ENCODE measurements around the gene MXD3. TPM values are rescaled to one million over a fixed set of nuclear protein-coding genes. Genes with fewer than 3 reads are reported as not detected.
A peak's percentile ranks its signal among the peaks of the same experiment; 100 is the strongest.
"Not testable (repeated sequence)": the region's sequence is repeated elsewhere in the genome, so short reads cannot be mapped to it uniquely, and the experiment has no call there.

MXD3 gene
- total RNA-seq, 1 donor from 2014 or later = 18.4 TPM

GRCh38 chr5:177306674-177307543 is 4.8 kb downstream of the MXD3 start:
- Mint-ChIP-seq H3K36me3 (peaks cover 10% of the 10 kb centered on the region), H3K27ac (no peak overlapping the region), H3K4me3 (no peak overlapping the region), H3K27me3 (ENCODE audit: low read depth) (no peaks in the 10 kb centered on the region), H3K9me3 (no peaks in the 10 kb centered on the region), H3K4me1 (peaks cover 34% of the 10 kb centered on the region)
- TF ChIP-seq CTCF (IDR thresholded peaks at IDR 0.05; ENCODE audit: unreplicated experiment) = no peak
- DNase-seq (ENCODE audit: low spot score in 2 of 2, unreplicated experiment in 2 of 2) = no peak

DNA sequence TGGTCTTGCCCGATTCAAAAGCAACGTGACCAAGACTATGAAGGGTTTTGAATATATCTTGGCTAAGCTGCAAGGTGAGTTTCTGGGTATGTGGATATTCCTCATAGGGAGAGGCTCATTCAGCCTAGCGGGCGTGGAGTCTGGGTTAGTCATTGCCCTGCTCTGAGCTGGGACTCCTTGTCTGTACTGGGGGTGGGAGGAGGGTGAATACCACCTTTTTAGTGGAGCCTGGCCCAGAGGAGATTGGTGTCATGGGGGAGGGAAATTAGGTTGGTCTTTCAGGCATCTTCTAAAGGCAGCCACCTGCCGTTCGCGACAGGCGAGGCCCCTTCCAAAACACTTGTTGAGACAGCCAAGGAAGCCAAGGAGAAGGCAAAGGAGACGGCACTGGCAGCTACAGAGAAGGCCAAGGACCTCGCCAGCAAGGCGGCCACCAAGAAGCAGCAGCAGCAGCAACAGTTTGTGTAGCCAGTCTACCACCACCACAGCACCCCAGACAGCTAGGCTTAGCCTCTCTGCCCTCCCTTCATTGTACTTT is 5.5 kb downstream of the MXD3 start:
- not testable (repeated sequence) for H3K9me3 Mint-ChIP-seq
- peak overlapping the region; percentile 6 for H3K4me3 Mint-ChIP-seq
- H3K4me1 Mint-ChIP-seq = peaks cover 36% of the 10 kb centered on the region

DNA sequence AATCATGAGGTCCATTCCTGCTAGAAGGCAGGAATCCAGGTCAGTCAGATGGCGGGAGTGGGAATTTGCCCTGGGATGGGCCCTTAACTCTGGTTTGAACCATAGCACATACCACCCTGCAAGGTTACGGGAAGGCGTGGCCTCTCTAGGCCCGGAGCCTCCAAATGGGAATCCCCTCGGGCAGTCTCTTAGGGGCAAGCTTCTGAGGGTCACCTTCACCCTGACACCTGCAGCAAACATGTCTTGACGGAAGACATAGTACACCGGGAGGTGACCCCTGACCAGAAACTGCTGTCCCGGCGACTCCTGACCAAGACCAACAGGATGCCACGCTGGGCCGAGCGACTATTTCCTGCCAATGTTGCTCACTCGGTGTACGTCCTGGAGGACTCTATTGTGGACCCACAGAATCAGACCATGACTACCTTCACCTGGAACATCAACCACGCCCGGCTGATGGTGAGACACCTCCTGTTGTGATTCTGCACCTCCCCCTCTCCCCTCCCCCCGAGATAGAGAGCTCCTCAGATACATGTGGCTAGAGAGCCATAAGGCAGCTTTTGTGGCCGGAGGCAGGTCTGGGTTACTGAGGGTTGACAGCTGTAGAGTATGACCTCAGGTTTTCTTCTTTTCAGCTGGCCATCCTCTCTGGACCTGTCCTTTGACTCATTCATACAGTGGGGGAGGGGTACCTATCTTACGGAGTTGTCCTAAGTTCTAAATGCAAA is 7.1 kb downstream of the MXD3 start:
- no peak for TF ChIP-seq CTCF (IDR thresholded peaks at IDR 0.05; ENCODE audit: unreplicated experiment)
- H3K9me3 Mint-ChIP-seq = no peaks in the 10 kb centered on the region
- peak overlapping the region; percentile 94 for H3K27ac Mint-ChIP-seq
- peaks cover 10% of the 10 kb centered on the region for H3K36me3 Mint-ChIP-seq
- H3K27me3 Mint-ChIP-seq (ENCODE audit: low read depth) = no peaks in the 10 kb centered on the region
- peak in 1 of 2 experiments; percentile 39 for DNase-seq (ENCODE audit: low spot score in 2 of 2, unreplicated experiment in 2 of 2)
- peak overlapping the region; percentile 90 for H3K4me3 Mint-ChIP-seq
- peaks cover 40% of the 10 kb centered on the region for H3K4me1 Mint-ChIP-seq

More for the DNA sequence above, 5.5 kb downstream of the MXD3 start:
- H3K27me3 Mint-ChIP-seq (ENCODE audit: low read depth); H3K27ac Mint-ChIP-seq; DNase-seq (ENCODE audit: low spot score in 2 of 2, unreplicated experiment in 2 of 2): not testable (repeated sequence)
- peaks cover 10% of the 10 kb centered on the region for H3K36me3 Mint-ChIP-seq

- Mint-ChIP-seq H3K4me3 (peak overlapping the region; percentile 90), H3K27me3 (ENCODE audit: low read depth) (no peaks in the 10 kb centered on the region), H3K4me1 (peaks cover 43% of the 10 kb centered on the region), H3K27ac (peak overlapping the region; percentile 94), H3K36me3 (peaks cover 10% of the 10 kb centered on the region), H3K9me3 (no peaks in the 10 kb centered on the region)
- no peak for DNase-seq (ENCODE audit: low spot score in 2 of 2, unreplicated experiment in 2 of 2)
- no peak for TF ChIP-seq CTCF (IDR thresholded peaks at IDR 0.05; ENCODE audit: unreplicated experiment)
Observed at GRCh38 chr5:177303925-177304391, 7.7 kb downstream of the MXD3 start.

DNA sequence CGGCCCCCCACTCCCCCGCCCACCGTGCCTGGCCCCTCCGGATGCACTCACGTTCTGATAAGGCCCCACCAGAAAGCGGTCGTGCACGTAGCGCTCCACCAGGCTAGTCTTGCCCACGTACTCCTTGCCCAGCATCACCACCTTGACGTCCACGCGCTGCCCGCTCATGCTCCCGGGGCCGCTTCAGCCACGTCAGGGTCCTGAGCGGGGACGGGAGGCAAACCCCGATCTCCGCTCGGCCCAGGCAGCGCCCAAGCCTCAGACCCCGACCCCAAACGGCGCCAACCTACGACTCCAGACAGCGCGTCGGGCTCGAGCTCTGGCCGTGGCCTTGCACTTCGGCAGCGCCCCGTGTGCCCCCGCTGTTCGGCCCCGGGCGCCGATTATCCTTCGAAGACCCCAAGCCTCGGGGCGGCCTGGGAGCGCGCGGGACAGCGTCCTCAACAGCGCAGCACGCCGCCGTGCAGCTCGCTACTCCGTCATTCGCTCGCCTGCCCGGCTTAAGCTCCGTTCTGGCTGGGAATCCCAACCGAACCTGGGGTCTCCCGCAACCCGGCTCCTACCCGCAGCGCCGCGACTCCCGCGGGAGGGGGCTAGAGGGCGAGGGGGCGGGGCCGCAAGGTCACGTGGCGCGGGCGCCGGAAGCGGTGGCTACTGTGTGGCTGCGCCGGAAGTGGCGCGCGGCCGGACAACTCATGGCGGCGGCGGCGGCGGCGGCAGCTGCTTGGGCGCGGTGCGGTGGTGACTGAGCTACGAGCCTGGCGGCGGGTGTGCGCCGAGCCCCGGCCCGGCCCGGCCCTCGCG is 8.4 kb downstream of the MXD3 start, which contains the start of the genes PRELID1 and RAB24:
PRELID1 (plus strand) TSS at position 679 of the 804 bp plus-strand sequence. CDS start 187 bp downstream, outside the sequence.
RAB24 (minus strand) TSS at position 599 of the 804 bp plus-strand sequence; CDS start at position 168, 431 bp downstream.
- Mint-ChIP-seq H3K27me3 (ENCODE audit: low read depth) (no peaks in the 10 kb centered on the region), H3K9me3 (no peaks in the 10 kb centered on the region), H3K27ac (peak within 1 kb of the TSS; percentile 98), H3K4me3 (peak within 1 kb of the TSS; percentile 90), H3K4me1 (peaks cover 45% of the 10 kb centered on the region), H3K36me3 (peaks cover 10% of the 10 kb centered on the region)
- DNase-seq (ENCODE audit: low spot score in 2 of 2, unreplicated experiment in 2 of 2) = peak; percentile 84 to 94
- no peak for TF ChIP-seq CTCF (IDR thresholded peaks at IDR 0.05; ENCODE audit: unreplicated experiment)

Data from mesothelial cell of epicardium (in vitro differentiated cells).